Measurements from ENCODE around the gene CYP2W1.

GRCh38 chr7:988426-988911, 5.5 kb downstream of the CYP2W1 start:
- TF ChIP-seq EZH2 (IDR thresholded peaks at IDR 0.05) (no peak), POLR2AphosphoS5 (IDR thresholded peaks at IDR 0.05; ENCODE audit: low read depth, low read length) (no peak)
